Neural progenitor cell (in vitro differentiated cells): Measurements from ENCODE around the gene PPFIA1.

ENCODE experiments used
- CTCF ChIP-seq: fragments of 200-600 bp; sonication (generic); IDR thresholded peaks from 2 replicates; pipeline ENCODE4 v1.5.1; 2017; ENCODE audit warnings: antibody characterized with exemption, mild to moderate bottlenecking
- EZH2 ChIP-seq: fragments of 200-600 bp; sonication (generic); IDR thresholded peaks from 2 replicates; pipeline ENCODE4 v1.6.1; 2017; ENCODE audit warnings: antibody characterized with exemption, mild to moderate bottlenecking, moderate library complexity
- EZH2phosphoT487 ChIP-seq: fragments of 200-600 bp; sonication (generic); IDR thresholded peaks from 2 replicates; pipeline ENCODE4 v1.6.1; 2017; ENCODE audit warnings: antibody characterized with exemption

GRCh38 chr11:70335511-70335910 is 65.0 kb downstream of the PPFIA1 start:
- TF ChIP-seq CTCF (no peak), EZH2phosphoT487 (no peak), EZH2 (no peak)
